GM19239 (cell line): Measurements from ENCODE around the gene PLXNA3.

Experiments
- DNase-seq: peaks from one replicate; pipeline ENCODE4 v3.0.0; 2011; ENCODE audit warnings: low spot score; ENCODE audit not compliant: insufficient read length
- FAIRE-seq: peaks from 2 replicates; lab custom pipeline; 2011; peaks lifted over from hg19 to GRCh38; lab: Jason Lieb, UNC

PLXNA3 gene

DNA sequence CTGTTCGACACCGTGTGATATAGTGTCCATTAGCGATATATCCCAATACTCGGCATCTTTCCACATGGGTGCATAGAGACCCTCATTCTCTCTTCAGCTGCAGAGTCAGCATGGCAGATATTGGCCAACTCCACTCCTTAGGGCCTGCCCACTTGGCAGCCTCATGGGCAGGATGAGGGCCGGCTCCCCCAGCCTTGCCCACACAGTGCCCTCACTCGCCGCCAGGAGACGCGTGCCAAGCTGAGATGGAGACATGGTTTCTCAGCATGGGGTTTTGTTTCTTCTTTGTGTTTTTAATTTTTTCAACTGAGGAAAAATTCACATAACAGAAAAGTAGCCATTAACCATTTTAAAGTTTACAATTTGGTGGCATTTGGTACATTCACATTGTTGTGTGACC lies 5.3 kb upstream of the PLXNA3 start:
- FAIRE-seq (no peak), DNase-seq (no peak)

- DNase-seq (peak; percentile 58), FAIRE-seq (peak; percentile 14)
Observed at GRCh38 chrX:154457491-154458115, 478 bp upstream of the PLXNA3 start.

DNA sequence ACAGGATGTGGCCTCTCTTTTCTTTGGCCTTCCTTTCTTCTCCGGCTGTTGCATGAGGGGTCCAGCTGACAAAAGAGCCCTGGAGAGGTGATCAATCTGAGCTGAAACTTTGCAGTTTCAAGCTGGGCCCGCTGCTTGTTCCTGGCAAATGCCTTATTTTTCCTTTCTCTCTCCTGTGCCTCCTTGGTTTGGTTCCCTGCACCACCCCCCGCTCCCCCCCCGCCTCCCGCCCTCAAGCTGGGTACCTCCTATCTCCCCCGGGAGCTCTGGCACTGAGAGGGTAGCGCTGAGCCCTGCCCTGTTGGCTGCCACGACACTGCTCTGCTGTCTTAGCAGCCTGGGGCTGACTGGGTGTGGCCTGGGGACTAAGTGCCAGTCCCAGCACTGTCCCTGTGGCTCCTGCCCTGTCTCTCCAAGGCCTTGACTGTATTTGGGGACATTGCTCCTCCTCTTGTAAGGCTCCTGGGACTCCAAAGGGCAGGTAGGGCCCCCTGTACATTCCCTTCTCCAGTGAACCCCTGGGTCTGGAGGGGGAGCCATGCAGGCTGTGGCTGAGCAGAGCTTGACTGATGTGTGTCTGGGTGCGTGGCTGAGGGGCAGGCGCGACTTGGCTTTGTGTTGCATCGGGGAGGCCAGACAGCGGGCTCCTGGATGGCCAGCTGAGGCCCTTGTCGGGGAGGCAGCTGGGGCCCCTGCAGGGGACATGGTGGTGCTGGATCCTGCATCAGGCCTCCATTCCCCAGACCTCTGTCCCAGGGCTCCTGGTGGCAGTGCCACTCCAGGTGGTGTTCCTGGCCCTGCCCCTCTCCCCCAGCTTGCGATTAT lies 1.1 kb downstream of the PLXNA3 start:
- DNase-seq (no peak), FAIRE-seq (peak; percentile 55)

DNA sequence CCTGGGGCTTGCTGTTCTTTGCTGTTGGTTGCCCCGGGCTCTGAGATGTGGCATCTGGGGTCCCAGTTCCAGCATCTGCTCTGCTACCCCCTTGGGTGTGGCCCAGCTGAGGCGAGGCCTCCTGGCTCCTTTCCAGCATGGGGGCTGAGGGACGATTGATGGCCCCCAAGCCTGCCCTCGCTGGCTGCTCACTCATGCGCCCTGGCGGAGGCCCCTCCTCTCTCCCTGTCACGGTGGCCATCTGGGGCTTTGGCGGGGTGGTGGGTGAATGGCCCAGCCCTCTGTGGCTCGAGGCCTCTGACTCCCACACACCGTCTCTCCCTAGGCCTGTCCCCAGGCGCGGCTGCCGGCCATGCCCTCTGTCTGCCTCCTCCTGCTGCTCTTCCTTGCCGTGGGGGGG lies 1.8 kb downstream of the PLXNA3 start:
- no peak for DNase-seq
- no peak for FAIRE-seq

GRCh38 chrX:154460326-154460725 lies 2.2 kb downstream of the PLXNA3 start:
- DNase-seq (no peak), FAIRE-seq (no peak)

DNA sequence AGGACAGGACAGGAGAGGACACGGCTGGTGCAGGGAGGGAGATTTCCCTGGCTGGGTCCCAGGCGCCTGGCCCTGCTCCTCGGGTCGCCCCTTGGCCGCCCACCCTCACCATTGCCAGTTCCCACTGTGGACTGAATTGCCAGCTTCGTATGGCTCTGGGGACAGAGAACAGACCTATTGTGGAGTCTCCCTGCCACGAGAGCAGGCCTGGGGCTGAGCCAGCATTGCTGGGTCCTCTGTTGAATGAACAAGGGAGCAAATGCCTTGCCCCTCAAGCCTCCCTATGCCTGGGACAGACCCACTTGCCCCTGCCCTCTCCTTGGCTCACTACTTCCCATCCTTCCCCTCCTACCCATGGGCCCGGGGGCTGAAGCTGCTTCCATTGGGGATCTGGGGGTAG lies 4.3 kb downstream of the PLXNA3 start:
- no peak for DNase-seq
- FAIRE-seq: no peak

GRCh38 chrX:154463611-154464220 lies 5.6 kb downstream of the PLXNA3 start:
- FAIRE-seq: no peak

GRCh38 chrX:154464806-154465365 lies 6.8 kb downstream of the PLXNA3 start:
- no peak for FAIRE-seq
- no peak for DNase-seq

More at GRCh38 chrX:154463611-154464220, 5.6 kb downstream of the PLXNA3 start:
- DNase-seq: no peak

- FAIRE-seq (no peak), DNase-seq (no peak)
Observed at GRCh38 chrX:154465601-154466000, 7.5 kb downstream of the PLXNA3 start.

DNA sequence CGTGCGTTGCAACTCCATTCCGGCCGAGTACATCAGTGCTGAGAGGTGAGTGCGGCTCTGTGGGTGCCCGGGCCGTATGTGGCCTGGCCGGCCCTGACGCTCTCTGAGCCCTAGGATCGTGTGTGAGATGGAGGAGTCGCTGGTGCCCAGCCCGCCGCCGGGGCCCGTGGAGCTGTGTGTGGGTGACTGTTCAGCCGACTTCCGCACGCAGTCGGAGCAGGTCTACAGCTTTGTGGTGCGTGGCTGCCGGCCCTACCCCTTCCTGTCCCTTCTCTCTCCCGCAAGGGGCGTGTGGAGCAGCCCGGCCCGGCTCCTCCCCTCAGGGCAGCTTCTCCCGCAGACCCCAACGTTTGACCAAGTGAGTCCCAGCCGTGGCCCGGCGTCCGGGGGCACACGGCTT lies 8.0 kb downstream of the PLXNA3 start:
- DNase-seq: no peak
- no peak for FAIRE-seq

GRCh38 chrX:154466907-154467306 lies 8.8 kb downstream of the PLXNA3 start:
- DNase-seq (no peak), FAIRE-seq (no peak)

GRCh38 chrX:154467556-154467955 lies 9.5 kb downstream of the PLXNA3 start:
- FAIRE-seq: no peak

DNA sequence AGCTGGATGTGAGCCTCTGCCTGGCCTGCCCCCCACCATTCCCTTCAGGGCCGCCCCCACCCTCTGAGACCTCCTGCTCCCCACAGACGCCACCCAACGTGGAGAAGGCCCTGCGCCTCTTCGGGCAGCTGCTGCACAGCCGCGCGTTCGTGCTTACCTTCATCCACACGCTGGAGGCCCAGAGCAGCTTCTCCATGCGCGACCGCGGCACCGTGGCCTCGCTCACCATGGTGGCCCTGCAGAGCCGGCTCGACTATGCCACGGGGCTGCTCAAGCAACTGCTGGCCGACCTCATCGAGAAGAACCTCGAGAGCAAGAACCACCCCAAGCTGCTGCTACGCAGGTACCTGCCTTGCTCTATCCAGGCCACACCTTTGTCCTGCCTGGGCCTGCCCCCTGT lies 10.1 kb downstream of the PLXNA3 start:
- DNase-seq (no peak), FAIRE-seq (no peak)

More at GRCh38 chrX:154467556-154467955, 9.5 kb downstream of the PLXNA3 start:
- no peak for DNase-seq

DNA sequence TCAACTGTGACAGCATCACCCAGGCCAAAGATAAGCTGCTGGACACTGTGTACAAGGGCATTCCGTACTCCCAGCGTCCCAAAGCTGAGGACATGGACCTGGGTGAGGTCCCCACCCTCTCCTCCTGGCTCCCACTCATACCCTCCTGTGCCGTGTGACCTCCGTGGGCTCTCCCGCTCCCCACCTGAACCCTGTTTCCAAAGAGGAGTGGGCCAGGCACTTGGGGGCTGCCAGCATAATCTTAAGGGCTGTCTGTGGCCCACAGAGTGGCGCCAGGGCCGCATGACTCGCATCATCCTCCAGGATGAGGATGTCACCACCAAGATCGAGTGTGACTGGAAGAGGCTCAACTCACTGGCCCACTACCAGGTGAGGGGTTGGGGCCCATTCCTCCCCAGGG lies 11.0 kb downstream of the PLXNA3 start:
- FAIRE-seq (no peak), DNase-seq (no peak)

GRCh38 chrX:154469880-154470279 lies 11.8 kb downstream of the PLXNA3 start:
- DNase-seq (no peak), FAIRE-seq (no peak)

DNA sequence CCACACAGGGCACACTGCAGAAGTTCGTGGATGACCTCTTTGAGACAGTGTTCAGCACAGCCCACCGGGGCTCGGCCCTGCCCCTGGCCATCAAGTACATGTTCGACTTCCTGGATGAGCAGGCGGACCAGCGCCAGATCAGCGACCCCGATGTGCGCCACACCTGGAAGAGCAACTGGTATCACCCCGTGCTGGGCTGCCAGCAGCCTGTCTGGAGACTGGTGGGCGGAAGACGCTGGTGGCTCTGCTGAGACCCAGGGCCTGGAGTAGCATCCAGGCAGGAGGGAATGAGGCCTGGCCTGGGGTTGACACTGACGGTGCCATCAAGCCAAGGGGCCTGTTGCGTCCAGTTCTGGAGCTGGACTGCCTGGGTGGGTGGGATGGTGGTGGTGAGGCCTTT lies 12.4 kb downstream of the PLXNA3 start:
- no peak for DNase-seq
- FAIRE-seq: no peak

GRCh38 chrX:154470914-154471568 lies 13.0 kb downstream of the PLXNA3 start:
- FAIRE-seq: no peak
- no peak for DNase-seq

DNA sequence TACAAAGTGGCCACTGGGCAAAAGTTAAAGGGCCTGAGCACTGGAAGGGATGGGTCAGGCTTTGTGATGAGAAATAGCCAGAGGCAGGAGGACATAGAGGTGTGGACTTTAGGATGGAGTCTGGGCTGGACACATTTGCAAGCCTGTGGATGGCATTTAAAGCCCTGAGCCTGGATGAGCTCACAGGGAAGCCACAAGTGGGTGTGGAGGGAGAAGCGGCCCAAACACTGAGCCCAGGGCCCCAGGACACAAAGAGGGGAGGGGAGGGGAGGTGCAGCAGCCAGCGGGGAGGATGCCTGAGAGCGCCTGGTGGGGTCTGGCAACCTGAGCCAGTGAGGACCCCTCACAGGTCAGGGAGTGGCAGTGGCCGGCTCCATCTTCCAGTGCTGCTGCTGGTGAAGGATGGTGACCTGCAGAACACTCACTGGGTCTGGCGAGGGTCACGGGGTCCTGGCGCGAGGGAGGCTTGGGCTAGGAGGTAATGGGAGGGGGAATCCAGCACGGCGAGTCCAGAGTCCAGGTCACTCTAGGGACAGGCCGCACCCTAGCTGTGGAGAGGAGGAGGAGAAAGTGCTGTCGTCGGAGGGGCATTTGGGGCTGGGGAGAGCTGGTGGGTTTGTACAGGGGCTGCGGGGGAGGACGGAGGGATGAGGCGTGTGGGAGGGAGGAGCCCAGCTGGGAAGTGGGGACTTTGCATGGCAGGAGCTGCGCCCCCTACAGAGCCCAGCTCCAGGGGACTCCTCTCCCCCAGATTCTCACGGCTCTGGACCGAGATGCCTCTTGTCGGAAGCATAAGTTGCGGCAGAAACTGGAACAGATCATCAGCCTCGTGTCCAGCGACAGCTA lies 14.0 kb downstream of the PLXNA3 start:
- FAIRE-seq (no peak), DNase-seq (no peak)
